WTC11 (cell line): ENCODE data around the gene EIF4E3.

ENCODE experiments used
- CBFB ChIP-seq: sonication (generic); formaldehyde crosslinking; IDR thresholded peaks from 2 replicates; pipeline ENCODE4 v1.8.1; 2022; ENCODE audit warnings: mild to moderate bottlenecking, low read depth, missing genetic modification reagents
- ESRRA ChIP-seq: sonication (generic); formaldehyde crosslinking; IDR thresholded peaks from 2 replicates; pipeline ENCODE4 v1.8.1; 2022; ENCODE audit warnings: mild to moderate bottlenecking, missing genetic modification reagents, borderline replicate concordance
- FOXJ3 ChIP-seq: sonication (generic); formaldehyde crosslinking; IDR thresholded peaks from 2 replicates; pipeline ENCODE4 v1.9.0; 2021; ENCODE audit warnings: missing genetic modification reagents, mild to moderate bottlenecking, borderline replicate concordance
- FOXK1 ChIP-seq: sonication (generic); formaldehyde crosslinking; IDR thresholded peaks from 2 replicates; pipeline ENCODE4 v1.8.0; 2022; ENCODE audit warnings: mild to moderate bottlenecking, moderate library complexity, missing genetic modification reagents
- IRF2 ChIP-seq: sonication (generic); formaldehyde crosslinking; IDR thresholded peaks from 2 replicates; pipeline ENCODE4 v1.8.0; 2022; ENCODE audit warnings: low read depth, missing genetic modification reagents, borderline replicate concordance
- NFYB ChIP-seq: sonication (generic); formaldehyde crosslinking; conservative IDR thresholded peaks from 2 replicates; pipeline ENCODE4 v1.8.0; 2022; ENCODE audit warnings: low read depth, missing genetic modification reagents
- SMAD3 ChIP-seq: sonication (generic); formaldehyde crosslinking; IDR thresholded peaks from 2 replicates; pipeline ENCODE4 v1.8.0; 2022; ENCODE audit warnings: missing genetic modification reagents, mild to moderate bottlenecking, borderline replicate concordance
- SP1 ChIP-seq: sonication (generic); formaldehyde crosslinking; conservative IDR thresholded peaks from 2 replicates; pipeline ENCODE4 v1.8.1; 2022; ENCODE audit warnings: missing genetic modification reagents
- TEAD1 ChIP-seq: sonication (generic); formaldehyde crosslinking; IDR thresholded peaks from 2 replicates; pipeline ENCODE4 v1.8.0; 2022; ENCODE audit warnings: mild to moderate bottlenecking, missing genetic modification reagents
- ZNF121 ChIP-seq: sonication (generic); formaldehyde crosslinking; IDR thresholded peaks from 2 replicates; pipeline ENCODE4 v1.8.0; 2023; ENCODE audit warnings: missing genetic modification reagents
- TF ChIP-seq, protein P1 (sequence below): fragments of 200-600 bp; IDR thresholded peaks from 2 replicates; pipeline ENCODE4 v1.8.0; 2022; ENCODE audit warnings: antibody characterized with exemption
- TF ChIP-seq, protein P2 (sequence below): sonication (generic); formaldehyde crosslinking; IDR thresholded peaks from 2 replicates; pipeline ENCODE4 v1.8.0; 2022; ENCODE audit warnings: mild to moderate bottlenecking, missing genetic modification reagents
- TF ChIP-seq, protein P3 (sequence below): sonication (generic); formaldehyde crosslinking; IDR thresholded peaks from 2 replicates; pipeline ENCODE4 v1.8.1; 2023; ENCODE audit warnings: mild to moderate bottlenecking, moderate library complexity, missing genetic modification reagents
- TF ChIP-seq, protein P4 (sequence below): sonication (generic); formaldehyde crosslinking; IDR thresholded peaks from 2 replicates; pipeline ENCODE4 v1.8.0; 2023; ENCODE audit warnings: missing genetic modification reagents

DNA sequence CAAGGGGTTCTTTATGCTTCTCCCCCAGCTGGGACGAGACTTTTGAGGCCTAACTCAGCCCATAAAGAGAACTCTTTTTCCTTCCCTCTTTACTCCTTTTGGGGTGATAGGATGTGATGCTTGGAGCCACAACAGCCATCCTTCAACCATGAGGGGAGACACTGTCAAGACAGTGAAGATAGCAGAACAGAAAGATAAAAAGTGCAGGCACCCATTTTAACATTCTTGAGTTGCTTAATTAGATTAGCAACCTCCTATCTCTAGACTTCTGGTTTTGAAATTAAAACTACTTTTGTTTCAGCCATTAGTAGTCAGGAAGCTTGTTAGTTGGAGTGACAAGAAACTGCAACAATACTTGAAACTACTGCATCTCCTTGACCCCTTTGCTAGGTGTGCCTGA is 34.9 kb upstream of the EIF4E3 start:
- no peak for TF ChIP-seq SP1 (CRISPR knock-in tag)
- TF ChIP-seq, protein P1, sequence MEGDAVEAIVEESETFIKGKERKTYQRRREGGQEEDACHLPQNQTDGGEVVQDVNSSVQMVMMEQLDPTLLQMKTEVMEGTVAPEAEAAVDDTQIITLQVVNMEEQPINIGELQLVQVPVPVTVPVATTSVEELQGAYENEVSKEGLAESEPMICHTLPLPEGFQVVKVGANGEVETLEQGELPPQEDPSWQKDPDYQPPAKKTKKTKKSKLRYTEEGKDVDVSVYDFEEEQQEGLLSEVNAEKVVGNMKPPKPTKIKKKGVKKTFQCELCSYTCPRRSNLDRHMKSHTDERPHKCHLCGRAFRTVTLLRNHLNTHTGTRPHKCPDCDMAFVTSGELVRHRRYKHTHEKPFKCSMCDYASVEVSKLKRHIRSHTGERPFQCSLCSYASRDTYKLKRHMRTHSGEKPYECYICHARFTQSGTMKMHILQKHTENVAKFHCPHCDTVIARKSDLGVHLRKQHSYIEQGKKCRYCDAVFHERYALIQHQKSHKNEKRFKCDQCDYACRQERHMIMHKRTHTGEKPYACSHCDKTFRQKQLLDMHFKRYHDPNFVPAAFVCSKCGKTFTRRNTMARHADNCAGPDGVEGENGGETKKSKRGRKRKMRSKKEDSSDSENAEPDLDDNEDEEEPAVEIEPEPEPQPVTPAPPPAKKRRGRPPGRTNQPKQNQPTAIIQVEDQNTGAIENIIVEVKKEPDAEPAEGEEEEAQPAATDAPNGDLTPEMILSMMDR, result no peak
- TF ChIP-seq, protein P2, sequence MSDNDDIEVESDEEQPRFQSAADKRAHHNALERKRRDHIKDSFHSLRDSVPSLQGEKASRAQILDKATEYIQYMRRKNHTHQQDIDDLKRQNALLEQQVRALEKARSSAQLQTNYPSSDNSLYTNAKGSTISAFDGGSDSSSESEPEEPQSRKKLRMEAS, result no peak
- TF ChIP-seq, protein P3, sequence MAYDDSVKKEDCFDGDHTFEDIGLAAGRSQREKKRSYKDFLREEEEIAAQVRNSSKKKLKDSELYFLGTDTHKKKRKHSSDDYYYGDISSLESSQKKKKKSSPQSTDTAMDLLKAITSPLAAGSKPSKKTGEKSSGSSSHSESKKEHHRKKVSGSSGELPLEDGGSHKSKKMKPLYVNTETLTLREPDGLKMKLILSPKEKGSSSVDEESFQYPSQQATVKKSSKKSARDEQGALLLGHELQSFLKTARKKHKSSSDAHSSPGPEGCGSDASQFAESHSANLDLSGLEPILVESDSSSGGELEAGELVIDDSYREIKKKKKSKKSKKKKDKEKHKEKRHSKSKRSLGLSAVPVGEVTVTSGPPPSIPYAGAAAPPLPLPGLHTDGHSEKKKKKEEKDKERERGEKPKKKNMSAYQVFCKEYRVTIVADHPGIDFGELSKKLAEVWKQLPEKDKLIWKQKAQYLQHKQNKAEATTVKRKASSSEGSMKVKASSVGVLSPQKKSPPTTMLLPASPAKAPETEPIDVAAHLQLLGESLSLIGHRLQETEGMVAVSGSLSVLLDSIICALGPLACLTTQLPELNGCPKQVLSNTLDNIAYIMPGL, result no peak
- no peak for TF ChIP-seq IRF2 (CRISPR knock-in tag)
- TF ChIP-seq, protein P4, sequence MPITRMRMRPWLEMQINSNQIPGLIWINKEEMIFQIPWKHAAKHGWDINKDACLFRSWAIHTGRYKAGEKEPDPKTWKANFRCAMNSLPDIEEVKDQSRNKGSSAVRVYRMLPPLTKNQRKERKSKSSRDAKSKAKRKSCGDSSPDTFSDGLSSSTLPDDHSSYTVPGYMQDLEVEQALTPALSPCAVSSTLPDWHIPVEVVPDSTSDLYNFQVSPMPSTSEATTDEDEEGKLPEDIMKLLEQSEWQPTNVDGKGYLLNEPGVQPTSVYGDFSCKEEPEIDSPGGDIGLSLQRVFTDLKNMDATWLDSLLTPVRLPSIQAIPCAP (CRISPR knock-in tag), result no peak
- no peak for TF ChIP-seq CBFB (CRISPR knock-in tag)
- TF ChIP-seq NFYB (CRISPR knock-in tag), result no peak
- TF ChIP-seq FOXK1 (CRISPR knock-in tag), result no peak
- no peak for TF ChIP-seq FOXJ3
- no peak for TF ChIP-seq ESRRA
- no peak for TF ChIP-seq TEAD1 (CRISPR knock-in tag)
- TF ChIP-seq ZNF121 (CRISPR knock-in tag), result no peak
- no peak for TF ChIP-seq SMAD3
